GM19043 (cell line): ENCODE results near the gene TEAD2.

Source experiments
- ATAC-seq: cut with Tn5 transposase; IDR thresholded peaks from one replicate; pipeline ENCODE4 v1.9.1; 2021; ENCODE audit warnings: low read depth; ENCODE audit not compliant: unreplicated experiment

Gene TEAD2

DNA sequence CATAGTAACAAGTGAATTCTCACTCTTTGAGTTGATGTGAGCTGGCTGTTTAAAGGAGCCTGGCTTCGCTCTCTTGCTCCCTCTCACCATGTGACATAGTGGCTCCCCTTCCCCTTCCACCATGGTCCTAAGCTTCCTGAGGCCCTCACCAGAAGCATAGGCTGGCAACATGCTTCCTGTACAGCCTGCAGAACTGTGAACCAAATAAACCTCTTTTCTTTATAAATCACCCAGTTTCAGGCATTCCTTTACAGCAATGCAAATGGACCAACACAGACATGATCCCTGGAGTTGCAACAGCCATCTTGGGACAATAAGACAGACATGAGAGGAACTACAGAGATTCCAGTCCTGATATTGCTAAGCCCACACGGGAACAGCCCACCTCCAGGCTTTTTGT is 12.6 kb downstream of the TEAD2 start:
- no peak for ATAC-seq

DNA sequence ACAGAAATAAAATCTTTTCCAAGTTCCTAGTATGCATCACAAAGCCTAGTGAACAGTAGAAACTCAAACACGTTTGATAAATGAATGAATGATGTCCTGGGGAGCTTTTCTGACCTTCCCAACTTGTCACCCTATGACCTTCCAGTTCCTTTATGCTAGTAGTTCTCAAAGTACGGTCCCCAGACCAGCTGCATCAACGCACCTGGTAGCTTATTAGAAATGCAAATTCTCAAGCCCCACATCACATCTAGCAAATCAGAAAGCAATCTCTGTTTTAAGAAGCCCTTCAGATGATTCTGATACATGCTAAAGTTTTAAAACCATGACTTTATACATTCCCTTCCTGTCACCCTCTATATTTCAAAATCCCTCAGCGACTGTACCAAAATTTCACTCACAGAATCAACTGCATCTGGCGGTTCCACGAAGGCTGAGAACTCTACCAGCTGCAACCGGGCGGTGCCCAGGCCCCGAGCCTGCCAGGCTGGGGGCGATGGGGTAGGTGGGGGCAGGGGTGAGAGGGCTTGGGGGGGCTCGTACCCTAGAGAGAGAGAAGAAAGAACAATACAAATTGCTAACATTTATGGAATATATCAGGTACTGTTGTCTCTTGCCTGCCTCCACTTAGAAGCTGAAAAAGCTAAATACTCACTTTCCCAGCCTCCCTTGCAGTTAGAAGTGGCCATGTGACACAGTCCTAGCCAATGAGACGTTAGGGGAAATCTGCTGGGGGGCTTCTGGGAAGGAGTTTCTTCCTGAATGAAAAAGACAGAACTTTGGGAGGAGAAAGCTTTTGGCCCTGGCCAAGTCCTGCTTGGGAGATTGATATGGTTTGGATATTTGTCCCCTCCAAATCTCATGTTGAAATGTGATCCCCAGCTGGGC is 13.7 kb downstream of the TEAD2 start:
- ATAC-seq, result no peak

DNA sequence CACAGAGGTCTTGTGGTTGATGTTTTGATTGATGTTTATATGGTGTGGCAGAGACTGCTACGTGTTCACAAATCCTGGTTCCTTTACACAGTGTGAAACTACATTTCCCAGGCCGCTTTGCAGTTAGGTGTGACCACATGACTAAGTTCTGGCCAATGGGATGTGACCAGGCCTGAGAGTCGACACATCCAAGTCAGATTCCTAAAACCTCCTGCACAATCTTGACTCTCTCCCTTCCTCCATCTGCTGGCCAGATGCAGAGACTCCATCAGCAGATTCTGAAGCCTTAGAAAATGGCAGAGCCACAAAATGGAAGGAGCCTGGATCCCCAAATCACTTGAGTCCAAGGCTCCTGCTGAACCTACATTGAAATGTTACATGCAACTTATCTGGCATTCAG is 14.4 kb downstream of the TEAD2 start:
- no peak for ATAC-seq

DNA sequence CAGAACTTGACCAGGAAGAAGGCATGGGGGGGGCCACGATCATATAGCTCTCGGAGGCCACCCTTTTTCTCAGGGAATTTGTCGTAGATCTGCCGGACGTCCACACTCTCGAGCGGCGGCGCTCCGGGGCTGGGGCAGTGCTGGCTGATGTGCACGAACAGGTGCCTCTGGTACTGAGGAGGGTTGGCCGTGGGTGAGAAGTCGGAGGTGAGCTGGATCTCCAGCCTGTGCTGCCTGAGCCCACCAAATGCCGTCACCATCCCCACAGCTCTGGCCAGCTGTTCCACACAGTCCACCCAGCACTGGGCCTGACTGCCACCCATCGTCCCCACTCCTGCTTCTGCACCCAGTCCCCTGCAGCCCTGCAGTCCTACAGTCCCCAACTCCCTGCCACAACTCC is 15.0 kb downstream of the TEAD2 start:
- no peak for ATAC-seq

DNA sequence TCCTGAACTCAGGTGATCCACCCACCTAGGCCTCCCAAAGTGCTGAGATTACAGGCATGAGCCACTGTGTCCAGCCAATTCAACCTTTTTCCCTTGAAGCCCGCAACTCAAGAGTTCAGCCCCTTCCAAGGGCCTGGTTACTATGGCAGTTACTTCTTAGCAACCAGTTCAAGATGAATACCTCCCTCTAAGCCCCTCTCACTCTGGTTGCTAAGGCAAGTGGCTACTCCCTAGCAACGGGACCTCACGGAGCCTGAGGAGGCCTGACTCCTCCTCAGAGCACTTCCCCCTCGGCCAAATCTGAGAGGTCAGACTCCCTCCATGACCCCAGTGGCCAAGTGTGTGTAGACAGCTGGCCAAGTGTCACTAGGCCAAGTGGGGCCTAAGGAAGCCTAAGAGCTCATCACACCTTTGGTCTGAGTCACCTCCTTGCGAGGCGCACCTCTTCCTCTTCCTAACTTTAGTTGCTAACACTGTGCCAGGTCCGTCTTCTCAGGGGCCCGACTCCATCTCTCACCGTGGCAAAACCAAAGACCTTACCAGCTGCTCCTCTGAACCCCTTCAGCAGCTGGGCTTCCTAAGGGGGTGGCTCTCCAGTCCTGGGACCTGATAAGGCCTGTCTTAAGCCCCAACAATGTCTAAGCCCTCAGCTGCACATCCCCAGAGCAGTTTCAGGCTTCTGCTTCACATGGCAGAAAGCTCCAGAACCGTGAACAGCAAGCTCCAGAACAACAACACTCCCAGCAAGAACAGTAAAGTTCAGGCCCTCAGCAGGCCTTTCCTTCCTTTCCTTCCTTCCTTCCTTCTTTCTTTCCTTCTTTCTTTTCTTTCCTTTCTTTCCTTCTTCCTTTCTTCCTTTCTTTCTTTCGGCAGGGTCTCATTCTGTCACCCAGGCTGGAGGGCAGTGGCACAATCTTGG is 17.5 kb downstream of the TEAD2 start:
- ATAC-seq, result no peak

DNA sequence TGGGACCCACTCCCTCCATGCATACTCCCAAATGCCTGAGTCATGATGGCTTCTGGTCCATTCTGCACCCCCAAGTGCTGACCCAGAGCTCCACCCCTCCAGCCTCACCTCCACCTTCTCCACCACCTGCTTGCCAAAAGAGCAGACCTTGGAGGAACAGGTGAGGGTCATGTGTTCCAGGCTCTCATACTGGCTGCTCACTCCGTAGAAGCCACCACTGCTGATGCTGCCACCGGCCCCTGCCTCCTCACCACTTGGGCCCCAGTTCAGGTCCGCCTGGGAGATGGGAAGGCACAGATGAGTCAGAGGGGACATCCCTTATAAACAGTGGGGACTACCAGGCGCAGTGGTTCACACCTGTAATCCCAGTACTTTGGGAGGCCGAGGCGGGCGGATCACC is 19.1 kb downstream of the TEAD2 start:
- no peak for ATAC-seq

DNA sequence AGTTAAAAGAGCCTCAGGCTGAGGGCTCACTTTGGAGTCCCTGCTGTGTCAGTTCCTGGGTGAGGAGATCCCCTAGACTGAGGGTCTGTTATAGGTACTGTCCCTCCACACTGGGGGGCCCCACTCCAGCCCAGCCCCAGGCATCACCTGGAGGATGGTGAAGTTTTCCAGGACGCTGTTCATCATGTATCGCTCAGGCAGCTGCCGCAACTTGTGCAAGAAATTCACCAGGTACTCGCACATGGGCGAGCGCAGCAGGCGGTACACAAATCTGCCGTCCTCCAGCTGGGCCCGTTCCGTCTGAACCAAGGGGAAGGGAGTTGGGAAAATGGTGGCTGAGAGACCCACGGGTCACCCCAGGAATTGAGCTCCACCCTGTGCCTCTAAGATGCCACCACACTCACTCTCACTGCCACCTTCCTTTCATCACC is 19.9 kb downstream of the TEAD2 start:
- no peak for ATAC-seq

DNA sequence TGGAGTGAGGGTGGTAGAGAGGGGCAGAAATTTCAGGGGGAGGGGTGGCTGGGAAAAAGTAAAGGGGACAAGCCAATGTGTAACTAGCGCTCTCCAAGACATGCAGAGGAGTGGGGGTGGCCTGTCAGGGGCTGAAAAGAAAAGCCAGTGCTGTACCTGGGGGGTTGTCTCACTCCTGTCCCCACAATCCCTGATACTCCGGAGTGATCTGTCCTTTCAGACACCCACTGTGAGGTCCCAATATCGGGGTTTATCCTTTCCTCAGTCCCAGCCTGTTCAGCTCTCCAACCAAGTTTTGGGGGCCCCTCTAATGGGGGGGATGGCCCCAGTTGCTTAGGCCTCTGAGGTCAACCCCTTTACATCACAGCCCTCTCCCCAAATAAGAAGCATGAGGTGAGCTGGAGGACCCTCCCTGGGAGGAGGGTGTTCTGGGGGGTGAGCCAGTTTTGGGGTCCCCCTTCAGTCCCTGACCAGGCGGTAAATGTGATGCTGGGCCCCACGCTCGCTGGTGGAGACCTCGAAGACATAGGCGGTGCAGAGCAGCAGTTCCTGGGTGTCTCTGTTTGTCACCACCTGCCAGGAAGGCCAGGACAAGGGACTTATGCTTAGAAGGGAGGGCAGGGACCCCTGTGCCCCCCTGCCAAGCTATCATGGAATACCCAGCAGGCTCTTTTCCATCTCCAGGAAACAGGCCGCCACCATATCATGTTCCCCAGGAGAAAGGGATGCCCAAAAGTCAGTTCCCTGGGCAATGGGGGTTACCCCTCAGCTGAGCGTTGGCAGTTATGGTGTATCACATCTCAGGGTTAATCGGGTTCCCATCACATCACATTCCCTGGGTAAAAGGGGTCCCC is 21.1 kb downstream of the TEAD2 start:
- no peak for ATAC-seq

DNA sequence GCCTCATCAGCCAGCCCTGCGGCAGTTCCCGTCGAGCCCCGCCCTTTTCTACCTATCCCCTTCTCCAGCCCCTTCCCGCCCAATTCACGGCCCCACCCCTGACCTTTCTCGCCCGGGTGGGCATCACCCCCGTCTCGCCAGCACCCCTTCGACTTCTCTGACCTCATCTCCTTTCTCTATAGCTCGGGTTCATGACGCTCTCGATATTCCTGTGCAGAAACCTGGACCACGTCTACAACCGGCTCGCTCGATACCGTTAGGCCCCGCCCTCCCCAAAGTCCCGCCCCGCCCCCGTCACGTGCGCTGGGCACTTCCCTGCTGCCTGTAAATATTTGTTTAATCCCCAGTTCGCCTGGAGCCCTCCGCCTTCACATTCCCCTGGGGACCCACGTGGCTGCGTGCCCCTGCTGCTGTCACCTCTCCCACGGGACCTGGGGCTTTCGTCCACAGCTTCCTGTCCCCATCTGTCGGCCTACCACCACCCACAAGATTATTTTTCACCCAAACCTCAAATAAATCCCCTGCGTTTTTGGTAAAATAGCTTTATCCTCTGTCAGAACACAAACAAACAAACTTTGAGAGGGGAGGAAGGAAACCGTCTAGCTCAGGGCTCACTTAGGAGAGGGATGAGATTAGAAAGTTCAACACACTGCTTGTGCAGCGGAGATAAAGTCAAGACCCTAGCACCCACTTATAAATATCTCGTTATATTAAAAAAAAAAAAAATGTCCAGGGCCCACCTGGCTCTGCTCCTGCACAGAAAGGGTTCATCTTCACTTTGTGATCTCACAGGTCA is 21.9 kb downstream of the TEAD2 start:
- no peak for ATAC-seq

DNA sequence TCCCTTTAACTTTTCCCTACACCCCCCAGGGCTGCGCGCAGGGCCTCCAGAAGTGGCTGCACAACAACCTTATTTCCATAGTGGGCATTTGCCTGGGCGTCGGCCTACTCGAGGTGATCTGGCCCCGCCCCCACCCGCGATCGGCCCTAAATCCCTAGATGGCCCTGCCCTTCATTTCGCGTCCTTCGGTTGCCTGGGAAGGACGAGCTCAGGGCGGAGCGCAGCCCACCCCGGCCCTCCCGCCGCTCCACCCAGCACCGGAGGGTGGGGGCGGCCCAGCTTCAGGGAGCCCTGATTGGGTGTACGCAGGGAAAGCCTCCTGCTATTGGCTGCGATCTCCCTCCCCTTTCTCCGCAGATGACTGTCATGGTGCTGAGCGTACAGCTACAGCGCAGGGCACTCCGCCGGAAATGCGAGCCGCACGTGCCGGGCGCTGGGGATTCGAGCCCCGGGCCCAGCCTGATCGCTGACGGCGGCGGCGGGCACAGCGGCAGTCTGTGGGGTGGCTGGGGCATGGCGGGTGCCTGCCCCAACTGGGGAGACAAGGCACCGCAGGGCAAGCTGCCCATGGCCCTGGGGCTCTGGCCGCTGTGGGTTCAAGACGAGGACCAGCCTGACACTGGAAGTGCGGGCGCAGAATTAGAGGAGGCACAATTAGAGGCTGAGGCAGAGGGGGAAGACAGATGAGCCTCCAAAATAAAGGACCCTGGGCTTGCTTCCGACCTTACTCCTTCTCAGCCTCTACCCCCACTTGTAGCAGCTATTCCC is 22.7 kb downstream of the TEAD2 start:
- no peak for ATAC-seq

DNA sequence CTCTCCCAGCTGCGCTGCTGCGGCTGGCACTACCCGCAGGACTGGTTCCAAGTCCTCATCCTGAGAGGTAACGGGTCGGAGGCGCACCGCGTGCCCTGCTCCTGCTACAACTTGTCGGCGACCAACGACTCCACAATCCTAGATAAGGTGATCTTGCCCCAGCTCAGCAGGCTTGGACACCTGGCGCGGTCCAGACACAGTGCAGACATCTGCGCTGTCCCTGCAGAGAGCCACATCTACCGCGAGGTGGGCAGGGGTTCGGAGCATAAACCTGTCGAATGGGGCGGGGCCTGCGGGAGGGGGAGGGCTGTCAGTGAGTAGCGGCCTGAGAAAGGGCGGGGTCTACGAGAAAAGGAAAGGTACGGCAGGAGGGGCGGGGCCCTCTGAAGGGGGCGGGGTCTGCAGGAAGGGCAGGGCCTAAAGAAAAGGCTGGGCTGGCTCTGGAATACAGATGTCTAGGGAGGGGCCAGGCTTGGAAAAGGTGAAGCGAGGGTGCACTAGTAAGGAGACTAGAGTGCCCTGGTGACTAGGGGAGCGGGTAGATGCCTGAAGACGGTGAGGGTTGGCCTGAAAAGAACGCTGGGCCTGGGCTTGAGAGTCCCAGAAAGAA is 23.4 kb downstream of the TEAD2 start:
- no peak for ATAC-seq

DNA sequence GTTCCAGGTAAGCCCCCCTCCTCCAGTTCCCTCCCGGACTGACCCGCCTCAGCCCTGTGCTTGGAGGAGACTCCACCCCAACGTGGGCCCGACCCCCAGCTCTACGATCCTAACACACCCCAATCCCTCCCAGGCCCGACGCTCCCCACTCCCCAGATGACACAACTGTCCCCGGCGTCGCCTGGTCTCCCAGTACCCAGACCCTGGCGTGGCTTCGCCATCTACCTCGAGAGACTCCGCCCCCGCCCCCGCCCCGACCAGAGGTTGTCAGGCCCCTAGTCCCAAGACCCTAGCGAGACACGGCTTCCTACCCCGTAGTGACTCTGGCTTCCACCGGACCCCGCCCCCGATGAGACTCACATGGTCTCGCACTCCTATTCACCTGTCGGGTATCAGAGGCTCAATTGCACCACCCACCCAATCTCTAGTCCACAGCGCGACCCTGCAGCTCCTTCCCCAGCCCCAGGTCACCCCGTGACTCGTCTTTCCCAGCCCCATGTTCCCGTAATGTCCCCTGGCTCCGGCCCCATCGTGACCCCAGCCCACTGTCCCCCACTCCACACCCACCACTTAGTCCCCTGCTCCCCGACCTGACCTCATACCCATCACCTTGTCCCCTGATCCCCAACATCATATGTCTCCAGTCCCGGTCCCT is 24.1 kb downstream of the TEAD2 start:
- ATAC-seq, result no peak

DNA sequence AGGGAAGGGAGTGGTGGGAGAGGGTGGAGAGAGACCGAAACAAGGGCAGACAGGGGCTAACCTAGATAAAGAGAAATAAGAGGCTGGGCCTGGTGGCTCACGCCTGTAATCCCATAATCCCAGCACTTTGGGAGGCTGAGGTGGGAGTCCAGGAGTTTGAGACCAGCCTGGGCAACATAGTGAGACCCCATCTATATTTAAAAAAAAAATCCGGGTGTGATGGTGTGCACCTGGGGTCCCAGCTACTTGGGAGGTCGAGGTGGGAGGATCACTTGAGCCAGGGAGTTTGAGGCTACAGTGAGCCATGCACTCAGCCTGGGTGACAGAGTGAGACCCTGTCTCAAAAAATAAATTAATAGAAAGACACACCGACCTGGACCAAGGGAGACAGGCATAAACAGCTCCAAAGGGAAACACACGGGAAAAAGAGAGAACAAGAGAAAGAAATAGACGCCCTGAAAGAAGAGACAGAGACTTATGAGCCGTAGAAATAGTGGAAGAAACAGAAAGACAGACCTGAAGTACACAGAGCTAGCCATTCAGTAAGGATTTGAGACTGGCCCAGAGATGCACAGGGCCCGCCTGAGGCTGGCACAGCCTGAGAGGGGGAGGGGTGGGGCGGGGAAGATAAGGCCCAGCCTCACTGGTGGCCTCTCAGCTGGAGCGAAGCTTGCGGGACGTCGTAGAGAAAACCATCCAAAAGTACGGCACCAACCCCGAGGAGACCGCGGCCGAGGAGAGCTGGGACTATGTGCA is 24.8 kb downstream of the TEAD2 start:
- no peak for ATAC-seq

DNA sequence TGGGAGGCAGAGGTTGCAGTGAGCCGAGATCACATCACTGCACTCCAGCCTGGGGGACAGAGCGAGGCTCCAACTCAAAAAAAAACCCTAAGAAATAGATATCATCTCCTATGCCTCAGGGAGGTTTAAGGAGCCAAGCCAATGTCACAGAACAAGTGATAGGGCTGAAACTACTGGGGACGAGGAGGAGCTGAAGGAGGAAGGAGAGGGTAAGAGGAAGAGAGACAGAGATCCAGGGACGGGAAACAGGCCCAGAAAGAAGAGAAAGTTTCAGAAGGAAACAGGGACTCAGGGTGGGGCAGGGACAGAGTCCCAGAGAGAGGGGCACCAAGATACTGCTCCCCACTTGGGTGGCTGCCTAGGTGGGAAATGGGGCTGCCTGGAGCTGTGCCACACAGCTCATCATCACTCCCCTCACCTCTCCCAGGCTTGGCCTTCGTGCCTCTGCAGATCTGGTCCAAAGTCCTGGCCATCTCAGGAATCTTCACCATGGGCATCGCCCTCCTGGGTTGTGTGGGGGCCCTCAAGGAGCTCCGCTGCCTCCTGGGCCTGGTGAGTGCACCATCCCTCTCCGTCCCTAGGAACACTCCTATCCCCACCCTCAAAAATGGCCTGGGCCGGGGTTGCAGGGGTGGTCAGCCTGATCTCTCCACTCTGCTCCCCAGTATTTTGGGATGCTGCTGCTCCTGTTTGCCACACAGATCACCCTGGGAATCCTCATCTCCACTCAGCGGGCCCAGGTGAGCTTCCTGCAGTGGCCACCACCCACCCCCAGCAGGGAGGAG is 25.5 kb downstream of the TEAD2 start:
- ATAC-seq, result no peak

DNA sequence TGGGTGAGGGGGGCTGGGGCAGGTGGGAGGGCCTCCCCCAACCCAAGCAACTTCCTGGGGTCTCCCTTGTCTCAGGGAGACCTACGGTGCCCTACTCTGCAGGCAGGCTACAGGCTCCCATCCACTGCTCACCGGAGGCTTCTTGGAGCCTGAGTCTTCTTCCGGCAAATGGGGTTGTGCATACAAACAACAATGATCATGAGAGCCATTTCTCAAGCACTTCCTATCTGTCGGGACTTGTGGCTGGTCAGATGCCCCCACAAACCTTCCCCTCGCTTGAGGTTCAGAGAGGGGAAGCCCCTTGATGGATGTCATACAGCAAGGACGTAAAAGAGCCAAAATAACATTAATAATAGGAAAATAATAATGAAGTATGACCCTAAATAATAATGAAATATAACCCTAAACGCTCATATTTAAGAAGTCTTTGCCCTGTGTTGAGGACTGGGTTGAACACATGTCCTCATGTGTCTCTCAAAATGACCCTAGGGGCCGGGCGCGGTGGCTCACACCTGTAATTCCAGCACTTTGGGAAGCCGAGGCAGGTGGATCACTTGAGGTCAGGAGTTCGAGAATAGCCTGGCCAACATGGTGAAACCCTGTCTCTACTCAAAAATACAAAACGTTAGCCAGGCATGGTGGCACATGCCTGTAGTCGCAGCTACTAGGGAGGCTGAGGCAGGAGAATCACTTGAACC is 26.3 kb downstream of the TEAD2 start:
- ATAC-seq, result no peak
